Measurements from ENCODE around the gene DKKL1. TPM values are rescaled to one million over a fixed set of nuclear protein-coding genes. Genes with fewer than 3 reads are reported as not detected.

DKKL1 gene
- total and polyA plus RNA-seq, 2 experiments from 2014 or later = 11.0 to 14.0 TPM

GRCh38 chr19:49374665-49375434 lies 11.2 kb downstream of the DKKL1 start:
- H3K27me3 ChIP-seq = no peaks in the 10 kb centered on the region
- H3K9me3 ChIP-seq (ENCODE audit: low read depth) = no peaks in the 10 kb centered on the region
- H3K27ac ChIP-seq = no peak overlapping the region
- no peak for TF ChIP-seq CTCF (IDR thresholded peaks at IDR 0.05; ENCODE audit: low read depth, low read length)
- no peaks in the 10 kb centered on the region for H3K36me3 ChIP-seq
- no peak overlapping the region for H3K4me3 ChIP-seq
- DNase-seq (ENCODE audit: low read depth in 1 of 2, low spot score in 1 of 2) = no peak
- H3K4me1 ChIP-seq (ENCODE audit: low read depth) = no peaks in the 10 kb centered on the region

- no peak overlapping the region for H3K27ac ChIP-seq
- no peaks in the 10 kb centered on the region for H3K4me1 ChIP-seq (ENCODE audit: low read depth)
- no peak for TF ChIP-seq CTCF (IDR thresholded peaks at IDR 0.05; ENCODE audit: low read depth, low read length)
- no peaks in the 10 kb centered on the region for H3K27me3 ChIP-seq
- H3K4me3 ChIP-seq = no peak overlapping the region
- no peaks in the 10 kb centered on the region for H3K36me3 ChIP-seq
- no peak for DNase-seq (ENCODE audit: low read depth in 1 of 2, low spot score in 1 of 2)
- H3K9me3 ChIP-seq (ENCODE audit: low read depth) = no peaks in the 10 kb centered on the region
Observed at GRCh38 chr19:49378512-49378911, 14.8 kb downstream of the DKKL1 start.

- Histone ChIP-seq H3K27ac (no peak overlapping the region), H3K36me3 (no peaks in the 10 kb centered on the region), H3K4me1 (ENCODE audit: low read depth) (no peaks in the 10 kb centered on the region), H3K27me3 (no peaks in the 10 kb centered on the region), H3K4me3 (no peak overlapping the region), H3K9me3 (ENCODE audit: low read depth) (no peaks in the 10 kb centered on the region)
- no peak for TF ChIP-seq CTCF (IDR thresholded peaks at IDR 0.05; ENCODE audit: low read depth, low read length)
- DNase-seq (ENCODE audit: low read depth in 1 of 2, low spot score in 1 of 2) = no peak
Observed at GRCh38 chr19:49380391-49380790, 16.7 kb downstream of the DKKL1 start.

GRCh38 chr19:49382639-49383038 lies 19.0 kb downstream of the DKKL1 start:
- Histone ChIP-seq H3K27ac (no peak overlapping the region), H3K27me3 (no peaks in the 10 kb centered on the region), H3K4me3 (no peak overlapping the region), H3K4me1 (ENCODE audit: low read depth) (no peaks in the 10 kb centered on the region), H3K36me3 (no peaks in the 10 kb centered on the region), H3K9me3 (ENCODE audit: low read depth) (no peaks in the 10 kb centered on the region)
- no peak for DNase-seq (ENCODE audit: low read depth in 1 of 2, low spot score in 1 of 2)
- TF ChIP-seq CTCF (IDR thresholded peaks at IDR 0.05; ENCODE audit: low read depth, low read length) = no peak

GRCh38 chr19:49383599-49383998 lies 19.9 kb downstream of the DKKL1 start:
- H3K27me3 ChIP-seq = no peaks in the 10 kb centered on the region
- H3K4me1 ChIP-seq (ENCODE audit: low read depth) = no peaks in the 10 kb centered on the region
- no peak overlapping the region for H3K4me3 ChIP-seq
- DNase-seq (ENCODE audit: low read depth in 1 of 2, low spot score in 1 of 2) = no peak
- no peaks in the 10 kb centered on the region for H3K36me3 ChIP-seq
- no peak overlapping the region for H3K27ac ChIP-seq
- TF ChIP-seq CTCF (IDR thresholded peaks at IDR 0.05; ENCODE audit: low read depth, low read length) = no peak
- H3K9me3 ChIP-seq (ENCODE audit: low read depth) = no peaks in the 10 kb centered on the region

Data from cardiac muscle cell (in vitro differentiated cells and primary cell).